Measurements from ENCODE around the gene RD3L. TPM values are rescaled to one million over a fixed set of nuclear protein-coding genes. Genes with fewer than 3 reads are reported as not detected.

RD3L gene
- total and polyA plus RNA-seq, 9 of the 15 experiments (the other 6 are each of a cell fraction or from before 2014, with no cell fraction given), result 0.14 TPM; not detected in 8

DNA sequence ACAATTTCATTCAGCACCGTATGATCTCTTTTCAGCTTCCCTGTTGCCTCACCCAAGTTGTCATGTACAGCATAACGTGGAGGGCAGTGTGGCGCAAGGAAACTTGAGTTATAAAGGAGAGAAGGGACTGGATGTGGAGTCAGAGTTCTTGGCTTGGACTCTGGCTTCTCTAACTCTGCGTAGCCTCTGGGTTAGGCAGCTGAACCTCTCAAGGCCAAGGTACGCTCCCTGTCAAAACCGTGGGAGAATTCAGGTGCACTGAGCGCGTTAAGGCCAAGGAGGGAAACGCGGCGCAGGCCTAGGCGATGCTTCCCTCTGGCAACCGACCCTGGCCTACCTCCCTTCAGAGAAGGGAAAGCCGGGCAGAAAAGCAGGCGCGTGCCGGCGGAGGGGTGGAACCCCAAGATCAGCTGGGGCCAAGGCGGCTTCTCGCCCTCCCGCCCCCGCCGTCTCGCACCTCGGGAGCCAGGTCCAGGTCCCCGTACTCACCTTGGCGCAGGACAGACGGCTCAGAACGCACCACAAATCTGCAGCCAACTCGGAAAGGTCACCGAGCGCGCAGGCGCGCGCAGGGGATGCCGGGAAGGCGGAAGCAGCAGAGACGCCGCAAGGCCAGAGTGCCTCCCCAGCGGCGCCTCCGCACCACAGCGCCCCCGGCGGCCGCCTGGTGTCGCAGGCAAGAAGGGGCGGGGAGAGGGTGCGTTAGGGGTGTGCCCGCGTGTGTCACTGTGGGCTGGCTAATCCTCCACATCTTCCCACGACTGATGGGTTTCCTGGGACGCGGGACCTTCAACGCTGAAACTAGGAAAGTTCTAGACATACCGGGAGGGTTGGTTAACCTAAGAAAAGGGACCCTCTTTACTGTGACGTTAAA is 21.1 kb downstream of the RD3L start (continued):
- TF ChIP-seq NFYB (IDR thresholded peaks at IDR 0.05; ENCODE audit: extremely low read depth, insufficient read length) (no peak), ZNF76 (CRISPR knock-in tag; IDR thresholded peaks at IDR 0.05; ENCODE audit: borderline replicate concordance) (peak; percentile 63; the same call in 1 of the 2 replicates), CTCFL (IDR thresholded peaks at IDR 0.05; ENCODE audit: borderline replicate concordance, insufficient read depth, low read depth, low read length, poor library complexity, severe bottlenecking) (peak; percentile 76), ZNF263 (CRISPR knock-in tag; IDR thresholded peaks at IDR 0.05; ENCODE audit: borderline replicate concordance) (no peak), ARID1B (IDR thresholded peaks at IDR 0.05) (peak; percentile 27; the same call in 1 of the 2 replicates), PCBP2 (IDR thresholded peaks at IDR 0.05; ENCODE audit: low read depth, low read length, poor library complexity, severe bottlenecking) (no peak), ETV5 (CRISPR knock-in tag; IDR thresholded peaks at IDR 0.05; ENCODE audit: low read depth) (peak; percentile 76), ZNF609 (CRISPR knock-in tag; IDR thresholded peaks at IDR 0.05; ENCODE audit: borderline replicate concordance) (no peak), CBX8 (IDR thresholded peaks at IDR 0.05; ENCODE audit: borderline replicate concordance, extremely low read depth, low read depth, low read length, poor library complexity, severe bottlenecking) (no peak), ARID2 (IDR thresholded peaks at IDR 0.05) (no peak), NR2C1 (IDR thresholded peaks at IDR 0.05) (no peak), NR2C1 (tag; IDR thresholded peaks at IDR 0.05) (peak; percentile 22; the same call in 1 of the 2 replicates), ZC3H11A (IDR thresholded peaks at IDR 0.05; ENCODE audit: low read depth, low read length) (no peak), HNRNPLL (IDR thresholded peaks at IDR 0.05; ENCODE audit: low read depth, low read length, poor library complexity, severe bottlenecking) (peak; percentile 44)
- TF ChIP-seq, protein P1, sequence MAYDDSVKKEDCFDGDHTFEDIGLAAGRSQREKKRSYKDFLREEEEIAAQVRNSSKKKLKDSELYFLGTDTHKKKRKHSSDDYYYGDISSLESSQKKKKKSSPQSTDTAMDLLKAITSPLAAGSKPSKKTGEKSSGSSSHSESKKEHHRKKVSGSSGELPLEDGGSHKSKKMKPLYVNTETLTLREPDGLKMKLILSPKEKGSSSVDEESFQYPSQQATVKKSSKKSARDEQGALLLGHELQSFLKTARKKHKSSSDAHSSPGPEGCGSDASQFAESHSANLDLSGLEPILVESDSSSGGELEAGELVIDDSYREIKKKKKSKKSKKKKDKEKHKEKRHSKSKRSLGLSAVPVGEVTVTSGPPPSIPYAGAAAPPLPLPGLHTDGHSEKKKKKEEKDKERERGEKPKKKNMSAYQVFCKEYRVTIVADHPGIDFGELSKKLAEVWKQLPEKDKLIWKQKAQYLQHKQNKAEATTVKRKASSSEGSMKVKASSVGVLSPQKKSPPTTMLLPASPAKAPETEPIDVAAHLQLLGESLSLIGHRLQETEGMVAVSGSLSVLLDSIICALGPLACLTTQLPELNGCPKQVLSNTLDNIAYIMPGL (CRISPR knock-in tag; IDR thresholded peaks at IDR 0.05), result no peak
- TF ChIP-seq, protein P2, sequence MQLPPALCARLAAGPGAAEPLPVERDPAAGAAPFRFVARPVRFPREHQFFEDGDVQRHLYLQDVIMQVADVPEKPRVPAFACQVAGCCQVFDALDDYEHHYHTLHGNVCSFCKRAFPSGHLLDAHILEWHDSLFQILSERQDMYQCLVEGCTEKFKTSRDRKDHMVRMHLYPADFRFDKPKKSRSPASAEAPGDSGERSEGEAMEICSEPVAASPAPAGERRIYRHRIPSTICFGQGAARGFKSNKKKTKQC (CRISPR knock-in tag; IDR thresholded peaks at IDR 0.05), result peak; percentile 69; the same call in 1 of the 2 replicates
